GM10847 (cell line): ENCODE measurements around the gene IGHMBP2.

ENCODE experiments used
- POLR2A ChIP-seq: IDR thresholded peaks from 2 replicates; pipeline ENCODE4 v1.6.1; 2011; ENCODE audit not compliant: insufficient read length; ENCODE audit errors: extremely low read depth

The IGHMBP2 gene

GRCh38 chr11:68974421-68975194 lies 70.9 kb downstream of the IGHMBP2 start:
- no peak for TF ChIP-seq POLR2A

- no peak for TF ChIP-seq POLR2A
Measured at GRCh38 chr11:68976095-68976494, 72.4 kb downstream of the IGHMBP2 start.

- no peak for TF ChIP-seq POLR2A
Measured at GRCh38 chr11:68976563-68976962, 72.9 kb downstream of the IGHMBP2 start.

- no peak for TF ChIP-seq POLR2A
Measured at GRCh38 chr11:68977781-68978625, 74.3 kb downstream of the IGHMBP2 start.

- no peak for TF ChIP-seq POLR2A
Measured at GRCh38 chr11:68978626-68978930, 74.9 kb downstream of the IGHMBP2 start.

GRCh38 chr11:68978931-68979594 lies 75.4 kb downstream of the IGHMBP2 start:
- TF ChIP-seq POLR2A, result no peak

GRCh38 chr11:68979931-68980775 lies 76.5 kb downstream of the IGHMBP2 start:
- no peak for TF ChIP-seq POLR2A

GRCh38 chr11:68980776-68981065 lies 77.0 kb downstream of the IGHMBP2 start, which contains the start of gene MRGPRD:
Gene MRGPRD, minus strand, starts transcription at chr11:68980986. Its CDS starts 0 bp downstream, at chr11:68980986.
- TF ChIP-seq POLR2A, result no peak

GRCh38 chr11:68982134-68982533 lies 78.4 kb downstream of the IGHMBP2 start:
- TF ChIP-seq POLR2A, result no peak

GRCh38 chr11:68983801-68984200 lies 80.1 kb downstream of the IGHMBP2 start:
- no peak for TF ChIP-seq POLR2A

GRCh38 chr11:68987211-68987610 lies 83.5 kb downstream of the IGHMBP2 start:
- TF ChIP-seq POLR2A, result no peak

GRCh38 chr11:68988491-68988890 lies 84.8 kb downstream of the IGHMBP2 start:
- TF ChIP-seq POLR2A, result no peak
